Adrenal gland (tissue), 12 donors: Measurements from ENCODE around the gene PARP3. TPM values are rescaled to one million over a fixed set of nuclear protein-coding genes. Genes with fewer than 3 reads are reported as not detected.

Experiments
- DNase-seq, 7 donors: peaks; one replicate each; pipeline ENCODE4 v3.0.0-alpha.2; 2019 to 2020
- H3K27ac ChIP-seq, 5 donors: fragments of 200-600 bp; sonication (generic) in 4 of 5; 1 replicate in 3 of 5; 2 replicates in 2 of 5; pipeline versions ENCODE4 v1.5.1 to v1.8.0; 2016 to 2020; ENCODE audit warnings: mild to moderate bottlenecking in 1 of 5
- H3K27me3 ChIP-seq: fragments of 200-600 bp; 2 replicates; pipeline ENCODE4 v1.8.0; 2021
- H3K36me3 ChIP-seq, 2 donors: fragments of 200-600 bp; replicated peaks in 1 of 2; 1 replicate in 1 of 2; 2 replicates in 1 of 2; pipeline versions ENCODE4 v1.5.1 to v1.8.0; 2018 to 2022
- H3K4me1 ChIP-seq, 2 donors: fragments of 200-600 bp; replicated peaks in 1 of 2; 1 replicate in 1 of 2; 2 replicates in 1 of 2; pipeline versions ENCODE4 v1.5.1 to v1.8.0; 2018 to 2021
- H3K4me3 ChIP-seq, 4 donors: fragments of 200-600 bp; sonication (generic) in 3 of 4; one replicate each; pipeline ENCODE4 v1.5.1; 2016 to 2018
- H3K9me3 ChIP-seq, 3 donors: fragments of 200-600 bp; sonication (generic) in 1 of 3; replicated peaks in 1 of 3; 1 replicate in 2 of 3; 2 replicates in 1 of 3; pipeline versions ENCODE4 v1.5.1 to v1.8.0; 2016 to 2021
- POLR2A ChIP-seq, 2 donors: fragments of 450-650 bp; IDR thresholded peaks; one replicate each; pipeline ENCODE4 v1.6.1; 2017; ENCODE audit warnings: antibody characterized with exemption in 2 of 2, mild to moderate bottlenecking in 2 of 2, moderate library complexity in 1 of 2
- WGBS, 4 donors: extraction: QIAGEN DNeasy Blood & Tissue Kit in 2 of 4; methylation state at CpG; one replicate each; pipeline versions ENCODE4 v1.1.5 to v1.1.7; 2013 to 2017; 5-methylcytosine and 5-hydroxymethylcytosine counted together
- intact Hi-C, 2 donors: fragments of 100-400 bp; cut with DNase I; formaldehyde crosslinking; loops; one replicate each; pipeline versions ENCODE4 v1.14.1 to v1.15.0; 2022 to 2023
- polyA plus RNA-seq, 3 donors: library from polyadenylated mRNA; stranded (reverse); fragments of 200-250 nt in 2 of 3; fragments of 350-450 nt in 1 of 3; fragmentation: Illumina TruSeq in 1 of 3; extraction: RNeasy Lipid Tissue Mini Kit (QIAGEN cat#74804) in 1 of 3; gene quantifications; one replicate each; pipeline ENCODE4 v1.2.3, GENCODE V29; 2013 to 2014
- total RNA-seq, 9 donors: library from RNA; depleted of rRNA in 4 of 9; stranded (reverse); fragments of >200 nt in 4 of 9; fragments of 120-200 nt in 1 of 9; fragmentation: NEBNext Ultra II Directional in 1 of 9; extraction: Animal tissue kit (Norgen Biotek cat#: 25700) in 1 of 9; gene quantifications; one replicate each; pipeline versions ENCODE4 v1.1.0 to v1.2.4, GENCODE V29; 2013 to 2023
- TF ChIP-seq, protein P1 (sequence below), 6 experiments: fragments of 450-650 bp in 4 of 6; fragments of 200-600 bp in 2 of 6; sonication (generic) in 1 of 6; IDR thresholded peaks; 1 replicate in 5 of 6; 2 replicates in 1 of 6; pipeline versions ENCODE4 v1.5.1 to v1.8.0; 2016 to 2021; ENCODE audit warnings: antibody characterized with exemption in 6 of 6, mild to moderate bottlenecking in 2 of 6, moderate library complexity in 1 of 6
- donor health status: healthy with polysubstance abuse.
- donor health status: Bipolar disorder and iron deficiency.
- donor health status: DM: yes; HTN: yes; CAD: no.
- donor health status: DM: no; HTN: no; CAD: no.
- donor health status: DM: no; HTN: no; CAD: no.
- donor health status: DM: yes; HTN: yes; CAD: no.

PARP3 gene
- total and polyA plus RNA-seq, 12 donors = 7.8 to 94.1 (median 60.4) TPM

DNA sequence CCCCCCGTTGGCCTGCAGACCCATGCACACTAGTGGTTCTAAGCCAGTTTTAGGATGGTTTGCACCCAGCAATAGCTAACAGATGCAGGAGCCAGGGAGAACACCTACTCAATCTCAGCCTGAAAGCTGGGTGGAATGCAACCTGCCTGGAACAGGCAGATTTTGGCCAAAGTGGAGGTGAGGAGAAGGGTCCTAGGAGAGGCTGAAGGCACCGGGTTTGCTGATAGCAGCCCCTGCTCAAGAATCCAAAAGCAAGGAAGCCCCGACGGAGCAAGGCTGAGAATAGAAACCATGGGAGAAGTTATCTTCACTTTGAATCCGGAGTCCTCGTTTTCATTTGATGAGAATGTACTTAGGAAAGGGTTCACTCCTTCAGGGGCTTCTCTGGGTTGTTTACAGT is 10.4 kb upstream of the PARP3 start:
- WGBS, 4 donors = 82 to 100% (median 95%) methylated on average over 6 of the region's 6 CpGs
- Histone ChIP-seq H3K9me3 (no peaks in the 10 kb centered on the region), H3K27me3 (no peaks in the 10 kb centered on the region), H3K4me1 (no peaks in the 10 kb centered on the region), H3K36me3 (peaks cover 0 to 41% of the 10 kb centered on the region in 2 donors), H3K4me3 (no peak overlapping the region), H3K27ac (no peak overlapping the region)
- intact Hi-C loops = no loop called here
- DNase-seq = no peak
- no peak for TF ChIP-seq POLR2A (IDR thresholded peaks at IDR 0.05)
- TF ChIP-seq, protein P1, sequence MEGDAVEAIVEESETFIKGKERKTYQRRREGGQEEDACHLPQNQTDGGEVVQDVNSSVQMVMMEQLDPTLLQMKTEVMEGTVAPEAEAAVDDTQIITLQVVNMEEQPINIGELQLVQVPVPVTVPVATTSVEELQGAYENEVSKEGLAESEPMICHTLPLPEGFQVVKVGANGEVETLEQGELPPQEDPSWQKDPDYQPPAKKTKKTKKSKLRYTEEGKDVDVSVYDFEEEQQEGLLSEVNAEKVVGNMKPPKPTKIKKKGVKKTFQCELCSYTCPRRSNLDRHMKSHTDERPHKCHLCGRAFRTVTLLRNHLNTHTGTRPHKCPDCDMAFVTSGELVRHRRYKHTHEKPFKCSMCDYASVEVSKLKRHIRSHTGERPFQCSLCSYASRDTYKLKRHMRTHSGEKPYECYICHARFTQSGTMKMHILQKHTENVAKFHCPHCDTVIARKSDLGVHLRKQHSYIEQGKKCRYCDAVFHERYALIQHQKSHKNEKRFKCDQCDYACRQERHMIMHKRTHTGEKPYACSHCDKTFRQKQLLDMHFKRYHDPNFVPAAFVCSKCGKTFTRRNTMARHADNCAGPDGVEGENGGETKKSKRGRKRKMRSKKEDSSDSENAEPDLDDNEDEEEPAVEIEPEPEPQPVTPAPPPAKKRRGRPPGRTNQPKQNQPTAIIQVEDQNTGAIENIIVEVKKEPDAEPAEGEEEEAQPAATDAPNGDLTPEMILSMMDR (IDR thresholded peaks at IDR 0.05) = no peak

GRCh38 chr3:51932471-51933370 is 9.4 kb upstream of the PARP3 start:
- H3K27me3 ChIP-seq = no peaks in the 10 kb centered on the region
- H3K9me3 ChIP-seq = no peaks in the 10 kb centered on the region
- 91 to 95% (median 93%) methylated on average over 10 to 15 of the region's 15 CpGs for WGBS, 4 donors
- intact Hi-C loops = no loop called here
- H3K4me1 ChIP-seq = no peaks in the 10 kb centered on the region
- H3K36me3 ChIP-seq = peaks cover 0 to 51% of the 10 kb centered on the region in 2 donors
- no peak for DNase-seq
- H3K27ac ChIP-seq = no peak overlapping the region
- no peak overlapping the region for H3K4me3 ChIP-seq
- TF ChIP-seq, protein P1 (IDR thresholded peaks at IDR 0.05) = no peak

- WGBS, 4 donors = 92 to 100% (median 96%) methylated on average over 4 to 13 of the region's 13 CpGs
- intact Hi-C loops = no loop called here
- peaks cover 0 to 1% of the 10 kb centered on the region in 2 donors for H3K4me1 ChIP-seq
- DNase-seq = no peak
- no peak for TF ChIP-seq POLR2A (IDR thresholded peaks at IDR 0.05)
- peaks cover 0 to 54% of the 10 kb centered on the region in 2 donors for H3K36me3 ChIP-seq
- no peaks in the 10 kb centered on the region for H3K9me3 ChIP-seq
- H3K4me3 ChIP-seq = no peak overlapping the region
- H3K27ac ChIP-seq = no peak overlapping the region
- no peaks in the 10 kb centered on the region for H3K27me3 ChIP-seq
These were observed 8.6 kb upstream of the PARP3 start for GRCh38 chr3:51933471-51934138.

DNA sequence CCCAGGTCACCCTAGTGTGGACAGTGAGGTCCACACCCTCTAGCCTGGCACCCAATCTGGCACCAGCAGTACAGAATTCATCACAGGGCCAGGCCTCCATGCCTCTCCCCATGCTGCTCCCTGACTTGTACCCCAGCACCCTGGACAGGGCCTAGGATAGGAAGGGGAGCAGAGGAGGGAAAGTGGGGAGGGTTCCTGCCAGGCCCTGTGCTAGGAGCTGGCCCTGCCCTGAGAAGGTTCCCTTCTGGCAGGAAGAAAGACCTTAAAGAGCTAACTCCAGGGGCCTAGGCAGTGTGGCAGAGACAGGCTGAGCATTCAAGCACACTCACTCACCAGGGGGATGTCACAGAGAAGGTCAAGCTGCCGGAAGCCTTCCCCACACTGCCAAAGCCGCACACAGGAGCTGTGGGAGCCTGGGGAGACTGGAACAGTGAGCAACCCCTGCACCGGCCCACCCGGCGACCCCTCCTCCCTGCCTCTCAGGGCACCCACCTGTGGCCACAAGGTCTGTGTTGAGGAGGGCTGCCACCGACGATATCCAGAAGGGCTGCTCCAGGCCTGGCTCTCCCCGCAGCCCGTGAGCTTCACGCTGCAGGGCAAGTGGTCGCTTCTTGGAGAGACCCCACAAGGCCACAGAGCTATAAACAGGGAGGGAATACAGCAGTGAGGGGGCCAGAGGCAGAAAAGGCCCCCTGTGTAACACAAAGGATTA is 7.9 kb upstream of the PARP3 start:
- Histone ChIP-seq H3K27me3 (no peaks in the 10 kb centered on the region), H3K9me3 (no peaks in the 10 kb centered on the region), H3K36me3 (peaks cover 0 to 54% of the 10 kb centered on the region in 2 donors), H3K4me1 (peaks cover 5 to 8% of the 10 kb centered on the region in 2 donors), H3K4me3 (no peak overlapping the region), H3K27ac (no peak overlapping the region)
- TF ChIP-seq, protein P1 (IDR thresholded peaks at IDR 0.05) = no peak
- no peak for TF ChIP-seq POLR2A (IDR thresholded peaks at IDR 0.05)
- no peak for DNase-seq
- WGBS, 4 donors = 90 to 100% (median 92%) methylated on average over 4 to 11 of the region's 11 CpGs
- intact Hi-C loops = no loop called here
